Sigmoid colon (tissue), 7 donors: ENCODE measurements around the gene PIGP. TPM values are rescaled to one million over a fixed set of nuclear protein-coding genes. Genes with fewer than 3 reads are reported as not detected.

Source experiments
- DNase-seq: peaks from one replicate; pipeline ENCODE4 v3.0.0-alpha.2; 2019
- H3K27ac ChIP-seq, 4 donors: fragments of 200-600 bp; sonication (generic); one replicate each; pipeline ENCODE4 v1.5.1; 2016 to 2019; ENCODE audit warnings: mild to moderate bottlenecking in 1 of 4
- H3K27me3 ChIP-seq, 3 donors: fragments of 200-600 bp; sonication (generic); one replicate each; pipeline ENCODE4 v1.5.1; 2019; ENCODE audit warnings: mild to moderate bottlenecking in 1 of 3
- H3K36me3 ChIP-seq, 4 donors: fragments of 200-600 bp; sonication (generic); one replicate each; pipeline ENCODE4 v1.5.1; 2016 to 2019
- H3K4me1 ChIP-seq, 4 donors: fragments of 200-600 bp; sonication (generic); one replicate each; pipeline ENCODE4 v1.5.1; 2017 to 2019
- H3K4me3 ChIP-seq, 4 donors: fragments of 200-600 bp; sonication (generic); one replicate each; pipeline ENCODE4 v1.5.1; 2017 to 2019; ENCODE audit warnings: mild to moderate bottlenecking in 2 of 4, moderate library complexity in 1 of 4
- H3K9me3 ChIP-seq, 4 donors: fragments of 200-600 bp in 3 of 4; sonication (generic) in 3 of 4; one replicate each; pipeline versions ENCODE4 v1.5.1 to v1.6.1; 2013 to 2019
- CTCF ChIP-seq, 4 experiments: fragments of 450-650 bp in 3 of 4; fragments of 200-600 bp in 1 of 4; IDR thresholded peaks; one replicate each; pipeline ENCODE4 v1.5.1; 2016 to 2019; ENCODE audit warnings: antibody characterized with exemption in 4 of 4, mild to moderate bottlenecking in 3 of 4, moderate library complexity in 2 of 4
- EP300 ChIP-seq, 4 donors: sonication (generic); formaldehyde crosslinking; IDR thresholded peaks; one replicate each; pipeline ENCODE4 v1.6.1; 2017; ENCODE audit warnings: antibody characterized with exemption in 4 of 4
- POLR2A ChIP-seq, 2 donors: fragments of 450-650 bp; IDR thresholded peaks; one replicate each; pipeline ENCODE4 v1.6.1; 2016; ENCODE audit warnings: antibody characterized with exemption in 2 of 2, mild to moderate bottlenecking in 2 of 2, moderate library complexity in 2 of 2
- POLR2AphosphoS5 ChIP-seq, 4 donors: sonication (generic); formaldehyde crosslinking; IDR thresholded peaks; one replicate each; pipeline ENCODE4 v1.6.1; 2017; ENCODE audit warnings: antibody characterized with exemption in 4 of 4
- WGBS, 2 donors: extraction: QIAGEN DNeasy Blood & Tissue Kit; methylation state at CpG; one replicate each; pipeline ENCODE4 v1.1.7; 2013; 5-methylcytosine and 5-hydroxymethylcytosine counted together
- intact Hi-C: fragments of 100-400 bp; cut with DNase I; formaldehyde crosslinking; loops from one replicate; pipeline ENCODE4 v1.15.1; 2023
- polyA plus RNA-seq, 3 donors: library from polyadenylated mRNA; stranded (reverse); fragments of 200-250 nt; gene quantifications; one replicate each; pipeline ENCODE4 v1.2.3, GENCODE V29; 2013
- small RNA-seq, 3 donors: library from RNA; depleted of rRNA; stranded (forward); fragments of <200 nt; gene quantifications; one replicate each; pipeline ENCODE3, GENCODE V24; 2016
- total RNA-seq, 4 donors: library from RNA; depleted of rRNA; stranded (reverse); fragments of >200 nt; gene quantifications; one replicate each; pipeline ENCODE4 v1.1.0, GENCODE V29; 2016
- donor health status: healthy with polysubstance abuse.
- donor health status: Bipolar disorder and iron deficiency.
- donor health status: healthy.

The PIGP gene
- total and polyA plus RNA-seq, 7 donors: 10.2 to 36.7 (median 19.4) TPM

- 51 to 59% methylated on average over 4 of the region's 4 CpGs for WGBS, 2 donors
- intact Hi-C loops: no loop called here
- no peak for TF ChIP-seq CTCF (IDR thresholded peaks at IDR 0.05)
- TF ChIP-seq POLR2A (IDR thresholded peaks at IDR 0.05): no peak
- no peak for TF ChIP-seq POLR2AphosphoS5 (IDR thresholded peaks at IDR 0.05)
- TF ChIP-seq EP300 (IDR thresholded peaks at IDR 0.05): no peak
- Histone ChIP-seq H3K4me3 (no peak overlapping the region), H3K4me1 (no peaks in the 10 kb centered on the region), H3K36me3 (no peaks in the 10 kb centered on the region), H3K27me3 (no peaks in the 10 kb centered on the region), H3K27ac (no peak overlapping the region), H3K9me3 (no peaks in the 10 kb centered on the region)
- no peak for DNase-seq
Measured at GRCh38 chr21:37026499-37026898, 46.4 kb downstream of the PIGP start.

- intact Hi-C loops: no loop called here
- H3K4me3 ChIP-seq: no peak overlapping the region
- no peaks in the 10 kb centered on the region for H3K4me1 ChIP-seq
- TF ChIP-seq POLR2AphosphoS5 (IDR thresholded peaks at IDR 0.05): no peak
- no peak for TF ChIP-seq CTCF (IDR thresholded peaks at IDR 0.05)
- TF ChIP-seq EP300 (IDR thresholded peaks at IDR 0.05): no peak
- TF ChIP-seq POLR2A (IDR thresholded peaks at IDR 0.05): no peak
- peaks cover 0 to 11% (median 0%) of the 10 kb centered on the region in 3 donors for H3K27me3 ChIP-seq
- WGBS, 2 donors: 83 to 87% methylated on average over 13 of the region's 13 CpGs
- H3K9me3 ChIP-seq: no peaks in the 10 kb centered on the region
- H3K36me3 ChIP-seq: no peaks in the 10 kb centered on the region
- DNase-seq: no peak
- H3K27ac ChIP-seq: no peak overlapping the region
Measured at GRCh38 chr21:37017951-37018679, 54.8 kb downstream of the PIGP start.

Small RNAs within 50 kb of the gene (small RNA-seq; reads per million reads assigned to genes)
- gene RNU6-696P: 0 reads per million in 3 donors

Other genes starting within 250 kb of the PIGP start
- gene HLCS, start 106.4 kb downstream of the PIGP start, total RNA-seq: 10 to 100 TPM; 12.5 to 26.0 (median 15.6) TPM
- gene HLCS, start 106.4 kb downstream of the PIGP start, polyA plus RNA-seq: 1 to 10 TPM; 3.0 to 5.4 (median 3.5) TPM
- gene RIPPLY3, start 66.4 kb downstream of the PIGP start, total RNA-seq: not detected
- under 1 TPM in 1 of 3 donors, not detected in 2; 0.12 TPM for gene RIPPLY3, start 66.4 kb downstream of the PIGP start, polyA plus RNA-seq
- 100 to 1,000 TPM; 108 to 151 (median 114) TPM for gene TTC3, start 183 bp upstream of the PIGP start, total RNA-seq
- gene TTC3, start 183 bp upstream of the PIGP start, polyA plus RNA-seq: 10 to 100 TPM; 22.2 to 37.7 (median 26.4) TPM
- gene VPS26C, start 194.3 kb upstream of the PIGP start, total RNA-seq: 10 to 100 TPM; 47.1 to 71.7 (median 55.8) TPM
- gene VPS26C, start 194.3 kb upstream of the PIGP start, polyA plus RNA-seq: 10 to 100 TPM; 34.2 to 71.2 (median 39.0) TPM